Measurements from ENCODE around the gene TMEM181.

GRCh38 chr6:158573542-158573931 lies 13.6 kb downstream of the TMEM181 start:
- TF ChIP-seq GPBP1L1 (CRISPR knock-in tag; IDR thresholded peaks at IDR 0.05) (no peak), NCOA2 (CRISPR knock-in tag; IDR thresholded peaks at IDR 0.05) (no peak), RXRA (CRISPR knock-in tag; IDR thresholded peaks at IDR 0.05) (peak; percentile 84), ZNF747 (CRISPR knock-in tag; IDR thresholded peaks at IDR 0.05; ENCODE audit: borderline replicate concordance) (no peak), ZNF605 (CRISPR knock-in tag; IDR thresholded peaks at IDR 0.05) (no peak), SIX4 (CRISPR knock-in tag; IDR thresholded peaks at IDR 0.05) (no peak), REST (IDR thresholded peaks at IDR 0.05; ENCODE audit: borderline replicate concordance in 1 of 2, low read depth in 1 of 2, low read length in 2 of 2) (no peak)

Data from HepG2 (cell line).